Stomach smooth muscle (tissue), 2 donors: ENCODE results near the gene ZBTB42.

ENCODE experiments used
- H3K27ac ChIP-seq: one replicate; pipeline ENCODE4 v1.7.0; 2013; ENCODE audit warnings: mild to moderate bottlenecking, low read length, inconsistent platforms
- H3K27me3 ChIP-seq, 2 donors: one replicate each; pipeline ENCODE4 v1.7.0; 2013; ENCODE audit warnings: low read length in 2 of 2; ENCODE audit not compliant: insufficient read depth in 2 of 2, control insufficient read depth in 1 of 2
- H3K36me3 ChIP-seq, 2 donors: one replicate each; pipeline ENCODE4 v1.7.0; 2013; ENCODE audit warnings: low read length in 2 of 2; ENCODE audit not compliant: control insufficient read depth in 2 of 2, insufficient read depth in 2 of 2
- H3K4me1 ChIP-seq: one replicate; pipeline ENCODE4 v1.7.0; 2013; ENCODE audit warnings: low read length; ENCODE audit not compliant: control insufficient read depth, insufficient read depth
- H3K4me3 ChIP-seq, 2 donors: one replicate each; pipeline ENCODE4 v1.7.0; 2013; ENCODE audit warnings: low read length in 2 of 2
- H3K9ac ChIP-seq, 2 donors: one replicate each; pipeline ENCODE4 v1.7.0; 2013; ENCODE audit warnings: low read length in 2 of 2, mild to moderate bottlenecking in 1 of 2
- H3K9me3 ChIP-seq, 2 donors: one replicate each; pipeline ENCODE4 v1.7.0; 2013; ENCODE audit warnings: low read length in 2 of 2; ENCODE audit not compliant: control insufficient read depth in 2 of 2
- donor health status: healthy.
- donor health status: Pancreatic carcinoma.

Gene ZBTB42

GRCh38 chr14:104777808-104778249 is 23.1 kb upstream of the ZBTB42 start:
- Histone ChIP-seq H3K4me1 (peaks cover 3% of the 10 kb centered on the region), H3K36me3 (peaks cover 6 to 19% of the 10 kb centered on the region in 2 donors), H3K4me3 (no peak overlapping the region), H3K27me3 (no peaks in the 10 kb centered on the region), H3K27ac (no peak overlapping the region), H3K9ac (no peak overlapping the region), H3K9me3 (no peaks in the 10 kb centered on the region)

GRCh38 chr14:104778694-104779331 is 22.1 kb upstream of the ZBTB42 start:
- Histone ChIP-seq H3K4me1 (peaks cover 3% of the 10 kb centered on the region), H3K4me3 (no peak overlapping the region), H3K36me3 (peaks cover 0 to 13% of the 10 kb centered on the region in 2 donors), H3K27ac (no peak overlapping the region), H3K9ac (no peak overlapping the region), H3K27me3 (no peaks in the 10 kb centered on the region), H3K9me3 (no peaks in the 10 kb centered on the region)

- H3K9me3 ChIP-seq: no peaks in the 10 kb centered on the region
- H3K36me3 ChIP-seq: peaks cover 0 to 13% of the 10 kb centered on the region in 2 donors
- no peak overlapping the region for H3K9ac ChIP-seq
- no peak overlapping the region for H3K27ac ChIP-seq
- H3K4me1 ChIP-seq: peaks cover 13% of the 10 kb centered on the region
- H3K27me3 ChIP-seq: no peaks in the 10 kb centered on the region
- no peak overlapping the region for H3K4me3 ChIP-seq
Observed at GRCh38 chr14:104779776-104780512, 21.0 kb upstream of the ZBTB42 start.

- Histone ChIP-seq H3K4me1 (peaks cover 20% of the 10 kb centered on the region), H3K27me3 (no peaks in the 10 kb centered on the region), H3K36me3 (peaks cover 0 to 9% of the 10 kb centered on the region in 2 donors), H3K9ac (no peak overlapping the region), H3K9me3 (no peaks in the 10 kb centered on the region), H3K4me3 (no peak overlapping the region), H3K27ac (no peak overlapping the region)
Observed at GRCh38 chr14:104780513-104781030, 20.3 kb upstream of the ZBTB42 start.

- no peaks in the 10 kb centered on the region for H3K9me3 ChIP-seq
- no peak overlapping the region for H3K4me3 ChIP-seq
- H3K27ac ChIP-seq: no peak overlapping the region
- H3K36me3 ChIP-seq: peaks cover 0 to 7% of the 10 kb centered on the region in 2 donors
- no peak overlapping the region for H3K9ac ChIP-seq
- no peaks in the 10 kb centered on the region for H3K27me3 ChIP-seq
- peaks cover 28% of the 10 kb centered on the region for H3K4me1 ChIP-seq
Observed at GRCh38 chr14:104781271-104782077, 19.4 kb upstream of the ZBTB42 start.

- H3K9ac ChIP-seq: no peak overlapping the region
- peaks cover 0 to 9% of the 10 kb centered on the region in 2 donors for H3K36me3 ChIP-seq
- H3K4me3 ChIP-seq: no peak overlapping the region
- H3K27me3 ChIP-seq: no peaks in the 10 kb centered on the region
- peaks cover 36% of the 10 kb centered on the region for H3K4me1 ChIP-seq
- H3K9me3 ChIP-seq: no peaks in the 10 kb centered on the region
- no peak overlapping the region for H3K27ac ChIP-seq
Observed at GRCh38 chr14:104782086-104782807, 18.7 kb upstream of the ZBTB42 start.

- Histone ChIP-seq H3K9ac (no peak overlapping the region), H3K36me3 (peaks cover 0 to 10% of the 10 kb centered on the region in 2 donors), H3K27ac (no peak overlapping the region), H3K4me1 (peaks cover 41% of the 10 kb centered on the region), H3K9me3 (no peaks in the 10 kb centered on the region), H3K4me3 (no peak overlapping the region), H3K27me3 (no peaks in the 10 kb centered on the region)
Observed at GRCh38 chr14:104782808-104783139, 18.1 kb upstream of the ZBTB42 start.

GRCh38 chr14:104783484-104784217 is 17.2 kb upstream of the ZBTB42 start:
- Histone ChIP-seq H3K9me3 (no peaks in the 10 kb centered on the region), H3K27me3 (no peaks in the 10 kb centered on the region), H3K36me3 (peaks cover 0 to 8% of the 10 kb centered on the region in 2 donors), H3K9ac (no peak overlapping the region), H3K27ac (no peak overlapping the region), H3K4me3 (no peak overlapping the region), H3K4me1 (peaks cover 49% of the 10 kb centered on the region)

GRCh38 chr14:104784218-104784568 is 16.7 kb upstream of the ZBTB42 start:
- H3K4me1 ChIP-seq: peaks cover 49% of the 10 kb centered on the region
- peaks cover 0 to 3% of the 10 kb centered on the region in 2 donors for H3K36me3 ChIP-seq

More at GRCh38 chr14:104784218-104784568, 16.7 kb upstream of the ZBTB42 start:
- Histone ChIP-seq H3K9me3 (no peaks in the 10 kb centered on the region), H3K4me3 (no peak overlapping the region), H3K27me3 (no peaks in the 10 kb centered on the region), H3K9ac (no peak overlapping the region), H3K27ac (no peak overlapping the region)
